Femur (tissue), 1 donor: ENCODE measurements around the gene FAM222A.

Source experiments
- DNase-seq: peaks from one replicate; pipeline ENCODE4 v3.0.0-alpha.2; 2017

Gene FAM222A

DNA sequence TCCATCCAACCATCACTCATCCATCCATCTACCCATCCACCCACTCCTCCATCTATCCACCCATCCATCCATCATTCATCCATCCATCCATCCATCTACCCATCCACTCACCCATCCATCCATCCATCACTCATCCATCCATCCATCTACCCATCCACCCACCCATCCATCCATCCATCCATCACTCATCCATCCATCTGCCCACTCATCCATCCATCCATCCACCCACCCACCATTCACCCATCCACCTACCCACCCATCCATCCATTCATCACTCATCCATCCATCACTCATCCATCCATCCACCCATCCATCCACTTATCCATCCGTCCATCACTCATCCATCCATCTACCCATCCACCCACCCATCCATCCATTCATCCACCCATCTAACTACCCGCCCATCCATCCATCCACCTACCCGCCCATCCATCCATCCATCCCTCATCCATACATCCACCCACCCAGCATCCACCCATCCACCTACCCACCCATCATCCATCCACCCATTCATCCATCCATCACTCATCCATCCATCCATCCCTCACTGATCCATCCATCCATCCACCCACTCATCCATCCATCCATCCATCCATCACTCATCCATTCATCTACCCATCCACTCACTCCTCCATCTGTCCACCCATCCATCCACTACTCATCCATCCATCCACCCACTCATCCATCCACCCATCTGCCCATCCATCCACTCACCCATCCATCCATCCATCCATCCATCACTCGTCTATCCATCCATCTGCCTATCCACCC is 95.4 kb downstream of the FAM222A start:
- no peak for DNase-seq

DNA sequence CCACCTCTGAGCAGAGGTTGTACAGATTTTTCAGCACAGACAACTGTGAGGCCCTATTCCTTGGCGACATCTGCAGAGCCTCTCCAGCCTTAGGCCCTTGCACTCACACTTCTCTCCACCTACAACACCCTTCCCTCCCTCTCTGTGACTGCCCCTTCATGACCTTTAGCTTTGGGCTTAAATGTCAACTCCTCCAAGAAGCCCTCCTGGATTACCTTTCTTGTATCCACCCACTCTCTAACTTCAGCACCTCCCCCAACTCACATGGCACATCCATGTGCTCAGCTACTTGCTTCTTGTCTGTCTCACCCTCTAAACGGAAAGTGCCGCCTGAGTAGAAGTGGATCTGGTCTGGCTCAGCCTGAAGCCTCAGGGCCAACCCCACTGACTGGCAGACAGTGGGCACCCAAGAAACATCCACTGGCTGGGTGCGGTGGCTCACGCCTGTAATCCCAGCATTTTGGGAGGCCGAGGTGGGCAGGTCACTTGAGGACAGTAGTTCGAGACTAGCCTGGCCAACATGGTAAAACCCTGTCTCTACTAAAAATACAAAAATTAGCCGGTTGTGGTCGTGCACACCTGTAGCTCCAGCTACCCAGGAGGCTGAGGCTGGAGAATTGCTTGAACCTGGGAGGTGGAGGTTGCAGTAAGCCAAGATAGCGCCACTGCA is 97.5 kb downstream of the FAM222A start:
- no peak for DNase-seq

DNA sequence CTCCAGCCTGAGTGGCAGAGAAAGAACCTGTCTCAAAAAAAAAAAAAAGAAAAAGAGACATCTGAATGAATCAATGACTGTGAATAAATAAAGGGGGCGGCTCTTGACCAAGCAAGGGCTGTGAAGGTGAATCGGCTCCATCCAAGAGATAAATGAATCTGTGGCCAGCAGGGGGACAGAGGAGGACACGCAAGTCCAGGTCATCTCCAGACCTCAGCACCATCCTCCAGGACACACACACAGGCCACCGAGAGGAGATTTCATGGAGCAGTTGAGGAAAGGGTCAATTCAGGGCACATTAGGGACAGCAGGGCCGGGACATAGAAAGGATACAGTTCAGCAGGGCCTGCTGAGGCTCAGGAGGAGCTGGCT is 98.0 kb downstream of the FAM222A start:
- DNase-seq: no peak

DNA sequence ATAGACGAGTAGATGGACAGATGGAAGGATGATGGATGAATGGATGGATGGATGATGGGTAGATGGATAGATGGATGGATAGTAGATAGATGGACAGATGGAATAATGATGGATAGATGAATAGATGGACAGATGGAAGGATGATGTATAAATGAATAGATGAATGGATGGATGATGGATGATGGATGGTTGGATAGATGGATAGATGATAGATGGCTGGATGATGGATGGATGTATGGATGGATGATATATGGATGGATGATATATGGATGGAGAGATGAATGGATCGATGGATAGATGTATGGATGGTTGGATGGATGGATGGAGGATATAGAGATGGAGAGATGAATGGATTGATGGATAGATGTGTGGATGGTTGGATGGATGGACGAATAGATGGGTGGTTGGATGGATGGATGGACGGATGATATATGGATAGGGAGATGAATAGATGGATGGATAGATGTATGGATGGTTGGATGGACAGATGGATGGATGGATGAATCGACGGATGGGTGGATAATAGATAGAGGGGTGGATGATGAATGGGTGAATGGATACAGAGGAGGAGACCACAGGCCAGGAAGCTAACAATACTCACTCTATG is 100.3 kb downstream of the FAM222A start:
- no peak for DNase-seq

DNA sequence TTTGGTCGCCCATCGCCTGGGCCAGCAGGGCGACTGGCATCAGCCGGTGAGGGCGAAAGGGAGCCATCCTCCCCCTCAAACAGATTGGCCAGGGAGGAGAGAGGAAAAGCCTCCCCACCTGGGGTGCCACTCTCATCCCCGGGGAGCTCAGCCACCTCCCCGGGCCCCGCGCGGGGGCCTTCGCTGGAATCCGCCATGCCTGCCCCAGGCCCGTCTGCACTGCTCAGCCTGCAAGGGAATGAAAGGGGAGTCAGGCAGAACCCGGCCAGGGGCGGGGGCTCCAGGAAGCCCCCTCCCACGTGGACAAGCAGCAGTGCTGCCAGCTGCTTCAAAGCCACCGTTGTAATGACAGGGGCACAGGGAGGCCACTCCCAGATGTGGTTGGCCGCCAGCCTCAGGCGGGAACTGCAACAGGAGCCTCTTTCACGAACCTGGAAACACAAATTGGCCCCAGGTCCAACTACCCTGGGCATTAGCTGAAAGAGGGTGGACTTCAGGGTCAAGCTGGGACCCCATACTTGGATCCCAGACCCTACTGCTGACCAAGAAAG is 101.0 kb downstream of the FAM222A start:
- peak; percentile 74 for DNase-seq

DNA sequence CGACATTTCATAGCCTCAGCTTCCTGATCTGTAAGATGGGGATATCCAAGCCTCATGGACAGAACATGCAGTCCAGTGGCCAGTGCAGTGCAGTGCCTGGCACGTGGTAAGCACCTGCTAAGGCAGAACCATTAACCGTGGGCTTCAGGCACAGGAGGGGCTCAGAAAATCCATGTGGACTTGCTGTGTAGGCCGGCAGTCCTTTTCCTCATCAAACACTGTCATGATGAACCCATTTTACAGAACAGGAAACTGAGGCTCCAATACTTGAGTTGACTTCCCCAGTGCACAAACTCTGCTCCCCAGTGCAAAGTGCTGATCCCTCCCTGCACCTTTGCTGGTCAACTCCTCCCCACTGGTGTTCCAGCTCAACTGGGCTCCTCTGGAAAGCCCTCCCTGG is 101.6 kb downstream of the FAM222A start:
- no peak for DNase-seq

DNA sequence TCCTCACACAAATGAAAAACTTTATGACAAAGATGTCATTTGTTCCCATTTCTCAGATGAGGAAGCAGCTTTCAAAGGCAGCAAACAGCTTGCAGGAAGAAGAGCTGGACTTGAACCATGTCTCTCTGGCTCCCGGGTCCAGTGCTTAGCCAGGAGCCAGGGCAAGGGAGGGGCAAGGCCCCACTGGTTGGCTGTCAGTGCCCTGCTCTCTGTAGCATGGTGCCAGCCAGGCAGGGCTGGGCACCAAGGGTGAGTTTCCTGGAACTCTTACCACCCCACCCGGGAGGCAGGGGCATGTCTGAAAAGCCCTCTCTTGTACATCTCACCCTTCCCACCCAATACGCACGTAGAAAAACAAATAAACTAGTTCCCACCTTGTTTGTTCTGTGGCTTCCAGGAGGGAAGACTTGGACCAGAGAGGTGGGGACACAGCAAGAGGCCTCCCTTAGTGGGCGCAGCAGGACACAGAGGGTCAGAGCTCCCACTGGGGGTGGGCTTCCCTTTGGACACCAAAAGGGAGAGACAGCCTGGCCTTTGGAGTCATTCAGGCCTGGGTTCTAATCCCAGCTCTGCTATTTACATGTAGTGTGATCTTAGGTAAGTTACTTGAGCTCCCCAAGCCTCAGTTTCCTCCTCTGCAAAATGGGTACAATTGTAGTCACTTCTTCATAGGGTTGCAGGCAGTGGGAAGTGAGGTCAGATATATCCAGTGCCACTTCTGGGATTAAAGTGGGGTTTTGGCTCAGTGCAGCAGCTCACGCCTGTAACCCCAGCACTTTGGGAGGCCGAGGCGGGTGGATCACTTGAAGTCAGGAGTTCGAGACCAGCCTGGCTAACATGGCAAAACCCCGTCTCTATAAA is 102.4 kb downstream of the FAM222A start:
- DNase-seq: peak; percentile 54

DNA sequence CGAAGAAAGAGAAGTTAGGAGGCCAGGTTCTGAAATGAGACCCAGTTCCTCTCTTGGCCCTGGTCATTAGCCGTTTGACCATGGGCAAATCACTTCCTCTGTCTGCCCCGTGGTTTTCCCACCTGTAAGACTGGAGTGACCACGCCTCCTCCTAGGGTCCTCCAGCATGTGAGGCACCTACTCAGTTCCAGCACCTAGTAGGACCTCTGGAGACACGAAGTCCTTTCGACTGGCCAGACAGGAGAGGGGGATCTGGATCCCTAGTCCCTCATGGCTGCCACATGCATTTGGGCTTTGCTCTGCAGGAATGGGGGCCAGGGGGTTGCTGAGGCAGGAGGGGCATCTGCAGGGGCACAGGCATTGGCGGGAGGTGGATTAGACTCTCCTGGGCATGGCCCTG is 103.2 kb downstream of the FAM222A start:
- DNase-seq: no peak

DNA sequence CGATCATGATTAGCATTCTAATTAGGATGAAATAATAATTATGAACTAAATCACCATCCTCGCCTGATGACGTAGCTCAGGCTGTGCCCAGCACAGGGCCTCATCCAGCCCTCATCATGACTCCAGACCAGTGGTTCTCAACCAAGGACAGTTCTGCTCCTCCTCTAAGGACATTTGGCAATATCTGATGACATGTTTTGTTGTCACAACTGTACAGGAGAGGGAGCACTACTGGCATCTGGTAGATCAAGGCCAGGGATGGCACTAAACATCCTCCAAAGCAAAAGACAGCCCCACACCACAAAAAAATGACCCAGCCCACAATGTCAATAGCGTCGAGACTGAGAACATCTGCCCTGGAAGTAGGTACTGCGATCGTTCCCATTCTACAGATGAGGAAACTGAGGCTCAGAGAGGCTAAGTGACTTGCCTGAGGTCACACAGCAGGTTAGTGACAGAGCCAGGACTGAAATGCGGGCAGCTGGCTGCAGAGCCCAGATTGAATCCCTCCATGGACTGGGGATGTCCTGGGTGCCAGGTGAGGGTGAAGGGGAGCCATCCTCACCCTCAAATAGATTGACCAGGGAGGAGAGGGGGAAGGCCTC is 104.1 kb downstream of the FAM222A start:
- no peak for DNase-seq

DNA sequence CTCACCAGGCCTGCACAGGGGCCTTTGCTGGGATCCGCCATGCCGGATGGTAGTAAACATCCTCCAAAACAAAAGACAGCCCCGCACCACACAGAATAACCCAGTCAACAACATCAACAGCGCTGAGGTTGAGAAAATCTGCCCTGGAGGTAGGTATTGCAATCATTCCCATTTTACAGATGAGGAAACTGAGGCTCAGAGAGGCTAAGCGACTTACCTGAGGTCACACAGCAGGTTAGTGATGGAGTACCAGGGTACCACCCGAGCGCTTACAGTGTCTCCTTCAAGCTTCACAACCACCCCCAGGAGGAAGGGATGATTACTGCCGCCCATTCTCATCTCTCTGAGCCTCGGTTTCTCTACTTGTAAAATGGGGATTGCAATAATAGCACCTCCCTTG is 104.6 kb downstream of the FAM222A start:
- DNase-seq: no peak

DNA sequence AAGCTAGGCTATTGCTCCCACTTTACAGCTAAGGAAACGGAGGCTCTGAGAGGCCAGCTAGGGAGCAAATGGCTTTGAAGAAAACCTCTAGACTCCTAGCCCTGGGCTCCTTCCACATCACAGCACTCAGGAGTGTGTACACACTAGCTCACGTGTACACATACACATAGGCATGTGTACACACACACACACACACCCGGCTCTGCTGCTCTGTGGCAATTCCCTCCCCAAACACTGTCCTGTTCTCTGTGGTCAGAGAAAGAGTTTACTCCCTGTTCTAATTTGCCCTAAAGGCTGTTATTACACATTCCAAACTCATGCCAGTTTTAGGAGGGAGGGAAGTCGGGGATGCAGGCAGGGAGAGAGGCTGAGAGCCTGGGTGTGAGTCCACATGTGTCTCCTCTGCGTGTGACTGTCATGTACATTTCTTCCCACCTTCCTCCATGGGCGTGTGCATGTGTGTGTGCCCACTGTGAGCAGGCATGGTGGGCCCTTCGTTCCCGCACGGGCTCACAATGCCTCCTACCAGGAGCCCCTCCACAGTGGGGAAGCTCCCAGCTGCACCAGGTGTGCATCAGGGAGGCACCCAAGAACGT is 105.4 kb downstream of the FAM222A start:
- DNase-seq: no peak
